ENCODE results near the gene HDHD2.
"Not testable (repeated sequence)": the region's sequence is repeated elsewhere in the genome, so short reads cannot be mapped to it uniquely, and the experiment has no call there.

DNA sequence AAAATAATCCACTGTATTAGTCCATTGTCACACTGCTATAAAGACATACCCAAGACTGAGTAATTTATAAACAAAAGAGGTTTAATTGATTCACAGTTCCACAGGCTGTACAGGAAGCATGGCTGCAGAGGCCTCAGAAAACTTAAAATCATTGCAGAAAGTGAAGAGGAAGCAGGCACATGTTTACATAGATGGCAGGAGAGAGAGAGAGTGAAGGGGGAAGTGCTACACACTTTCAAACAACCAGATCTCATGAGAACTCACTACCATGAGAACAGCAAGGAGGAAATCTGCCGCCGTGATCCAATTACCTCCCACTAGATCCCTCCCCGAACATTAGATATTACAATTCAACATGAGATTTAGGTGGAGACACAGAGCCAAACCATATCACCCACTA is 45.7 kb upstream of the HDHD2 start:
- TF ChIP-seq SP1 (IDR thresholded peaks at IDR 0.05); ZNF384 (IDR thresholded peaks at IDR 0.05); FOXA1 (IDR thresholded peaks at IDR 0.05); ARNT (IDR thresholded peaks at IDR 0.05); BHLHE40 (IDR thresholded peaks at IDR 0.05; ENCODE audit: borderline replicate concordance); TARDBP (IDR thresholded peaks at IDR 0.05); LEF1 (IDR thresholded peaks at IDR 0.05; ENCODE audit: borderline replicate concordance); CTBP1 (IDR thresholded peaks at IDR 0.05; ENCODE audit: borderline replicate concordance); NFRKB (IDR thresholded peaks at IDR 0.05): not testable (repeated sequence)

All from HEK293T (cell line).